HG02938 (cell line): ENCODE data around the gene ATE1.

Source experiments
- ATAC-seq: cut with Tn5 transposase; IDR thresholded peaks from one replicate; pipeline ENCODE4 v1.9.1; 2021; ENCODE audit warnings: mild to moderate bottlenecking, moderate library complexity; ENCODE audit not compliant: unreplicated experiment

Gene ATE1

DNA sequence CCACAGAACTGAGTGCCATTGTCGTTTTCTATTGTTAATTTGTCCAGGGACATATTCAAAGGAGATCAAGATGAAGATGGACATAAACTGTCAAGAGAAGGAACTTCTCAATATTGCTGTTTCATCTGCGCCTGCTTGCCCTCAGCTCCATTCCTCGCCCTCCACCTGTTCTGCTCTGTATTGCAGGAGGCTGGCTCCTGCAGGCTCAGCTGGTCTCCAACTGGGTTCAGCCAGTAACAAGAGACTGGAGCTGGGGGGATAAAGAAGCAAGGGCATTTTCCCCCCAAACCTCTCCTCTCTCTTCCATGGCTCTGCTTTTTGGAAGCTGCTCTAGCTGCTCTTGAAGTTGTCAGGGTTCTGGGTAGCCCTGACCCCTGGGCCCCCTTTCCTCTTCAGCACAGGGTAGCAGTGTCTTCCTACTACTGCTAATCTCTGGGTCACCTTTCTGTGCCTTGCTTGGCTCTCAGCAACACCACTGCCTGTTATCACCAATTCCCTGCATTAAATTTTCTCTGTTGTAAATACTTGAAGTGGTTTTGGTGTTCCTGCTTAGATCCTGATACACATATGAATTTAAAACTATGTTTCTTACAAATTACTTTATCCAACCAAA, 180.6 kb downstream of the ATE1 start:
- ATAC-seq: no peak

DNA sequence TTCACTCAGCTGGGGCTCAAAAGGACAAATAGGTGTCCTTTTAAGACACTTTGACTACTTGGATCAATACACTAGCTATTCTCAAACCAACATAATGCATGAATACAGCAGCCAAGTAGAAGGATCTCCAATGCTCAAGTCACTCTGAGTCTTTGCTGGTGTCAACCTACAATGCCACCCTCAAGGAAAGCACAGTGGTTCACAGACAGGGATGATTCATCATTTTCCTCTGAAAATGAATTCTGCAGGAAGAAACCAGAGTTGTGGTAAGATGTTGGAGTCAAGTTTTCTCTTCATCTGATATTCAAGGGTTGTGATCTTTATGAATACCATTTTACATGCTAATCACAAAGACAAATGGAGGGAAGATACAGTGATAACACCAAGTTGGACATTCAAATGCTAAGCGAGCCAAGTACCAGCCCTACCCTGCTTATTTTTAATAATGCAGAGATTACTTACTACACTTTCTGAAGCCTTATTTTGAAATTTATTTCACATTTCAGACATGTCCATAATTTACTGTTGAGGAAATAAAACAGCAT, 186.5 kb downstream of the ATE1 start:
- no peak for ATAC-seq

DNA sequence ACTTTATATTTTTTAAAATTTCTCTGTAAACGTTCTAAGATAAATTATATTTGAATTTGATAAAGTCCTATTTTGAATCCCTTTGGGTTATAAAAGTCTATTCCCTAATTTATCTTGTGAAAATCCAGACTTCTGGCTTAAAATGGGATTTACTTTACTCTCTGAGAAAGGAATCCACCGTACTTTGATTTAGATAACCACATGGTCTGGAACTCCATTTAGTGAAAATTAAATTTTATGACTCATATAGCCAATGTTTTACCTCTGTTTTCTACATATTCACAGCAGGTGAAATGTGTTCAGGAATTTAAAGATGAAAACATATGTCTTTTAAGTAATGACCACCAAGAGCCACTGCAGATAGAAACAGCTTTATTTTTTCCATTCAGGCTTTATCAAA, 187.8 kb downstream of the ATE1 start:
- ATAC-seq: no peak

DNA sequence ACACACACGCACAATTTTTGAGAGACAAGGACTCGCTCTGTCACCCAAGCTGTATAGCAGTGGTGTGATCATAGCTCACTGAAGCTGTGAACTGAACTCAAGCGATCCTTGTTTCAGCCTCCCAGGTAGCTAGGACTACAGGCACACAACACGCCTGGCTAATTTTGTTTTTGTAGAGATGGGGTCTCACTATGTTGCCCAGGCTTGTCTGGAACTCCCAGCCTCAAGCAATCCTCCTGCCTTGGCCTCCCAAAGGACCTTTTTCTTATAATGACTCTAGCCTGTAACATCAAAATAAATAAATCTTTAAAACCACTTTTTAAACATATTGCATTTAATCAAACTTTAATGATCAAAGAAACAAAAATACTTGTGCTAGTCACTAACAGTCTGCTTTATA, 188.7 kb downstream of the ATE1 start:
- no peak for ATAC-seq

DNA sequence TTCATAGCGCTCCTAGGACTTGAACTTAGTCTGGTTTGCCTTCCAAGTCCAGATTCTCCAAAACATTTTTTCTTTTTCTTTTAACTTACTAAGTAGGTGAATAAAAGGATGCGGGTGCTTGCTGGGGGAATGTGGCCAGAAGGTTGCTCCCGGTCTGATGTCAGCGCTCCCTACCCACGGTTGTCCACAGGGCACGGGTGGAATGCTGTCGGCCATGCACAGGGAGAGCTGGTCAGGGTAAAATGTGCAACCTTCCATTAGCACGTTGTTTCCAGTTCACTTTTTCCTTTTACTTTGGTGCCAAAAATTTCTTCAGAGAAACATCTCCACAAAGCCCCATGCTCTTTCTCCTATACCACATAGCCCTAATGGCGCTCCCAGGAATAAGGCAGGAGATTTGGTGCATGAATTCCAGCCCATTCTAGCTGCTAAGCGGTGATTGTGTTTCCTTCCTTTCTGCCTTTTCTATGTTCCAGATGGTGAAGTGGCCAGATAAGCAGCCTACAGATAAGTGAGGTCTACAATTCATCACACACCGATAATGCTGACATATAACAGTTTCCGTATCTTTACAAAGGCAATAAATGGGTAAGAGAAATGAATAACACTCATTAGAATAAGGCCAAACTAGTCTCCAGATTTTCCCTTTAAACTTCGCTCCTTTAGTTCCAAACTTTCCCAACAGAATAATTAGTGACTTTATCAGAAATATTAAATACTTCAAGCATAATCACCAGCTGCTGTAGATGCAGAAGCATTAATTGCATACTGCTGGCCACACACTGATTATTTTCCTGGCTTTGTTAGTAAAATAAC, 191.3 kb downstream of the ATE1 start:
- ATAC-seq: no peak

DNA sequence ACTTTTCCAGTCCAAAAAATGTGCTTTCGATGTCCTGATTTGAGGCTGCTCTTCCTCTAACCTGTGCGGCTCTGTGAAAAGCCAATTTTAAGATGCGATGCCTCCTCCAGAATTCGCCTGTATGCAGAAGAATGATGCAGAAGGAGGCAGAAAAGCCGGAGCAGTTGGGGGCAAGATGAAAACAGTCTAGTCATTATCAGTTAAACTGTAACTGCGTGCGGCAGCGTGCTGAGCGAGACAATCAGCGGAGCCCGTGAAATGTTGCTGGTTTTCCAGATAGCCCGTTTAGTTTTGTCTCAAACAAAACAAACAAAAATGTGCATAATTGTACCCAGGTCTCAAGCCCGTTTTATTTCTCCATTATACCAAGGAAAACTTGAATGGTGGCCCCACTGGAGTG, 192.6 kb downstream of the ATE1 start:
- ATAC-seq: no peak

DNA sequence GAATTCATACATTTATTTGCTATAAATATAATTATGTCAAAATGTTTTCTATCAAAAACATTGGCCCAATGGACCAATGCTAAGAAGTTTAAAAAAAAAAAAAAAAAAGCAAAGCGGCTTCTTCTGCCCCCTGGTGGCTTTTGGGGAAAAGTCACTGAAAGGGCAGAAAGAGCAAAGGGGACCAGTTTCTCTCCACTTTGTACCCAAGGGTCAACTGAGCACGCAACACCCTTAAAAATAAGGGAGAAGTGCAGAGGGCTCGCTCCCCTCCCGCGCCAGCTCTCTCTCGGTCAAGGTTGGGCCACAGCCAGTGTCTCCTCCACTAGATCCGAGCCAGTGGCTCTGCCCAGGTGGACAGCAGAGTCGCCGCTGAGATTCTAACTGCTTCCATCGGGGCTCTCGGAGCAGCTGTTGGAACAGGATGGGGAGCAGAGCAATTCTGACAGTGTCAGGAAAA, 193.2 kb downstream of the ATE1 start:
- ATAC-seq: no peak

DNA sequence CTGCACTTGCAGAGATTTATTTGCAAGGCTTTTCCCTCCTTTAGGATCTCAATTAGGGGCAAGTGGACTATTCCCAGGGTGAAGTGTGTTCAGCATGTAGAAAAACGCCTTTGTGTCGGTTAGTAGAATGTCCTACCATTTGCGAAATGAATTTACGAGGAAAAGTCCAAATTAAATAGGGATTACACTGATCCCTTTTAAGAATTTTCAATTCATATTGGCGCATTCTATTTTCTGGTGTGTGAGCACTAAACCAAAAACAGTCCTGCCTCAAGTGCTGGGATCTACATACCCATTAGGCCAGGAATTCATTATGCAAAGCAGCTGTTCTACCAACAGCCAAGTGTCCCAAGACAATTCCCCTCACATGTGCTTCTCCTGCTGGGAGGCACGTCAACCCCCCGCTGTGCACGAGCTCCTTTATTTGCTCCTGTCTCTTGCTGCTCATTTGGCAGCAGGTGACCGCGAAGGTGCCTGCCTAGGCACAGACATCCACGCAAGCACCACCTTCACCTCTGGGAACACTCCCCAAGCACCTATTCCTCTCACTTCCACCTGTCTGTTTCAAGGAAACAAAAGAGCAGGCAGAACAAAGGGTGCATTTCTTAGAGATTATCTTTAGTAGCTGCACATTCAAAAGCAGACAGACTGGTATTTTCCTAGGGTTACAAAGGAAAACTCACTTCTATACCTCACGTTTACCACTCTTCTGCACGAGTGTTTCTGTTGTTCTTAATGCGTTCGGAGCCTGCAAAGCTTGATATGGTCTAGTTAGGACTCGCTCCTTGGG, 195.0 kb downstream of the ATE1 start:
- ATAC-seq: no peak

DNA sequence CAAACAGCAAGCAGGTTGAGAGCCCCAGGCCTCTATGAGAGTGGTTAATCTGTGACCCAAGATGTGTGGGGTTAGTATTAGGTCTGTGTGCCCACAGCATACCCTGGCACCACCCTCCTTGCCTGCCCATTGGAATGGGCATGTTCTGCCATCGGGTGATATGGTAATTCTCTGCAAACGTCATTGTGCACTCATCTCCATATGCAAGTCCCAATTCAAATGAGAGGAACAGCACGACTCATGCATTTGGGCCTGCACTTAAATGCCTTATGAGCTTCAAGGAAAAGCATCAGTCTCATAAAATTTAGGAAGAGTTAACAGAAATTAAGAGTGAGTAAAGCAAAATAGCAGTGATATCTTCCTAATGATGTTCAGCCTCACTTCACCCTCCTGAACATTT, 195.7 kb downstream of the ATE1 start:
- no peak for ATAC-seq

DNA sequence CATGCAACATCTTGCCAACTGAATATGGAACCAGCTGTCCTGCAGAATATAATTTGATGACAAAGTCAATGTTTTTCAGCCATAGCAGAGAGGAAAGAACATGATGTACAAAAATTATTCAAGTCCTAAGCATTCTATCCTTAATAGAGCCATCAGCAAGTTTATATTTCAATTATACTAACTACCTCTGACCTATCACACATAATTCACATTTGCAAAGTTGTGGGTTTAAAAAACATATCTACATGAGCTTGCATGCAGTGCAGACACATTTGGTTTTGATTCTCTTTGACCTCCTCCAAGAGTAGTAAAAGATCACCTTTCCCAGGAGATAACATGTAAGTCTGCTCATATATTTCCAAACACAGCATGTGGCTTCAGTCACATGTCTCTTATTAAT, 203.5 kb downstream of the ATE1 start:
- no peak for ATAC-seq

DNA sequence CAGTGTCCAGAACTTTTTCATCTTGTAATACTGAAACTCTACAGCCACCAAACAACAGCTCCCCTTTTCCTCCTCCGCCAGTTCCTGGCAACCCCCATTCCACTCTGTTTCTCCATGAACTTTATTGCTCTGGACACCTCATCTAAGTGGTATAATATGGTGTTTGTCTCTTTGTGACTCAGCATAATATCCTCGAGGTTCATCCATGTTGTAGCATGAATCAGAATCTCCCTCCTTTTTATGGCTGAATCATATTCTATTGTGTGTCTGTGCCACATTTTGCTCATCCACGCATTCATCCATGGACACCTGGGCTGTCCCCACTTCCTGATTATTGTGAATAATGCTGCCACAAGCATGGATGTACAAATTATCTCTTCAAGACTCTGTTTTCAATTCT, 205.2 kb downstream of the ATE1 start:
- no peak for ATAC-seq

DNA sequence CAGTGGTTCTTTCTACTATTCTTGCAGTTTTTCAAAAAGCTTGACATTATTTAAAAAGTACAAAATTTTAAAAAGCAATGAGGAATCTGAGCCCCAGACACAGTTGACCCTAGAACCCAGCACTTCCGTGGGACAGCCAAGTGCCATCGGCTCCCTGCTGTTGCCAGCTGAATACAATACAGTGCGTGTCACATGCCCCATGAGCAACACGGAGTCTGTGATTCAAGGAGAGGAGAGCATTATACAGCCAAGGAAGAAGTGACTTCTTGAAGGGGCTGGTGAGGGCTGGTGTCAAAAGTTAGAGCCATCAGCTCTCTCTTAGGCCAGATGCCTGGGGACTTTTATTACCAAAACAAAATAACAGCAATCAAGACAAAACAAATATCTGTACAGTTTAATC, 206.6 kb downstream of the ATE1 start:
- ATAC-seq: no peak

DNA sequence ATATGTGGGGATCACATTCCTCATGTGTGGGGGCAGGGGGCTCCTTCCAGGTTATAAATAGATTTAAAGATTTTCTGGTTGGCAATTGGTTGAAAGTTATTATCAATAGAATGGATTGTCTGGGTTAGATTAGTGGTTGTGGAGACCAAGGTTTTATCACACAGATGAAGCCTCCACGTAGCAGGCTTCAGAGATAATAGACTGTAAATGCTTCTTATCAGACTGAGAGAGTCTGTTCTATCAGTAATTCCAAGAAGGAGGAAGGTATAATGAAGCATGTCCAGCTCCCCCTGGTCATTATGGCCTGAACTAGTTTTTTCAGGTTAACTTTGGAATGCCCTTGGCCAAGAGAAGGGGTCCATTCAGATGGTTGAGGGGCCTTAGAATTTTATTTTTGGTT, 211.9 kb downstream of the ATE1 start:
- ATAC-seq: no peak

DNA sequence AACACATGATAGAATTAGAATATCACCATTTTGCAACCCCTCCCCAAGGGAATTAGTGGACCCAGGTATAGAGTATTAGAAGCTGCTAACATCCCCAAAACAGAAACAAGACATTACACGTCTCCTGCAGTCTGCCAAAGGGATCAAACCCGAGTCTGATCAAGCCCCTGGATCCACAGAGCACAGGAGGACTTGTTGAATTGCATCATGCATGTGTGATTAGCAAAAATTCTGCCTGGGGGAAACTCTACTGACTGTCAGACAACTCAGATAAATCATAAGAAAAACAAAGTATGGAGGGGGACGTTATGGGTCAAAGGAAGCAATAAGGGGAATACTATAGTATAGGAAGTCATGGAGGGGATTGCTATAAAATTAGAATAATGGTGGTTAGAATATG, 212.8 kb downstream of the ATE1 start:
- no peak for ATAC-seq

DNA sequence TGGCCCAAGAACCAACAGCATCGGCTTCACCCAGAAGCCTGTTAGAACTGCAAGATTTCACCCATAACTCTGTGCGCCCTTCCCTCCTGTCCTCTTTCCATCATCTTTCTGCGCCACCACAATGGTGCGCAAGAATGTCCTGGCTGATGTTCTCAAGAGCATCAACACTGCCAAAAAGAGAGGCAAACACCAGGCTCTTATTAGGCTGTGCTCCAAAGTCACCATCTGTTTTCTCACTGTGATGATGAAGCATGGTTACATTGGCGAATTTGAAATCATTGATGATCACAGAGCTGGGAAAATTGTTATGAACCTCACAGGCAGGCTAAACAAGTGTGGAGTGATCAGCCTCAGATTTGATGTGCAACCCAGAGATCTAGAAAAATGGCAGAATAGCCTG, 214.3 kb downstream of the ATE1 start:
- no peak for ATAC-seq

DNA sequence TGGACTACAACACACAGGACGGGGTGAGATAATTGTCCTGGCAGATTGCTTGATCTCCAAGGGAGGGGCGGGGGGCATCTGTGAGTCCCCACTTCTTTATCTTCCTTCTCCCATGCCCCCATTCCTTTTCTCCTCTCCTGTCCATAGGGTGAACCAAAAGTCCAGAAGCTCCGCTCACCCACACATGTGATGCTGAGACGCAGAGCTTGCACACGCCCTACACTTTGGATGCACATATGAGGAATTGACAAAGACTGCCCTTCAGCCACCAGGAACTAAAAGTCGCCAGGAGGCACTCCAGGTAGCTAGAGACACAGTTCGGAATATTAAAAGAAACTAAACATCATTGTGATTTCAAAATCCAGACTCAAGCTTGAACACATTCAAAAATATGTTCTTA, 216.9 kb downstream of the ATE1 start:
- ATAC-seq: no peak

DNA sequence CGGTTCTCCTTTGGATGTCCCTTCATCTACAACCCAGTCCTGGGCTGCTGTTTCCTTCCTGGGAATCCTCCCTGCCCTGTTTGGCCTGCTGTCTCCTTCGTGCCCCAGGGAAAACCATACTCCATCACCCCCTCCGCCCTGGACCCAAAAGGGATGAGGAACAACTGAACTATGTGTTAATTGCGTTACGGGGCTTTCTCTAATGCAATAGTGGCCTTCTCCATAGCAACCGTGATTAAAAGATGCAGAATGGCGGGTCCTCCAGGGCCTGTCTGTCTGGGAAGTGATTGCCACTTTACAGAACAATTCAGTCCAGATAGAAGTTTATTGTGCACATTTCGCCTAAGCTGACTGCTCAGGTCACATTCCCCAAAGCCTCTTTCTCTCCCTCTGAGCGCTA, 217.6 kb downstream of the ATE1 start:
- no peak for ATAC-seq

DNA sequence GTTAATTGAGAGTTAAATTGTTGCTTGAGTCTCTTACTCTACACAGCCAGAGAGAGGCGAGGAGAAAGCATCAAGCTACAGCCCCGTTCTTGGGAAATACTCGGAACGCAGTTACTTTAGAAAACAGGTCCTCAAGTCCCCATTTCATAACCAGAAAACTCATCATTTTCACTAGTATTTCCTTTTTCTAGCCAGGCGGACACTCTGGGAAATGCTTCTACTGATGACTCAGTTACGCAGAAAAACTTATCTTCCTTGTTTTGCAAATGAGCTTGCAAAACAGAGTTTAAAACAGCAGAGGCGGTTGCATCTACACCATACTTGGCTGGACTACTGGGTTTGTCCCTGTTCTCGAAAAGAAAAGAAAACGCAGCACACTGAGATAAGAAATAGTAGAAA, 218.2 kb downstream of the ATE1 start:
- ATAC-seq: no peak

DNA sequence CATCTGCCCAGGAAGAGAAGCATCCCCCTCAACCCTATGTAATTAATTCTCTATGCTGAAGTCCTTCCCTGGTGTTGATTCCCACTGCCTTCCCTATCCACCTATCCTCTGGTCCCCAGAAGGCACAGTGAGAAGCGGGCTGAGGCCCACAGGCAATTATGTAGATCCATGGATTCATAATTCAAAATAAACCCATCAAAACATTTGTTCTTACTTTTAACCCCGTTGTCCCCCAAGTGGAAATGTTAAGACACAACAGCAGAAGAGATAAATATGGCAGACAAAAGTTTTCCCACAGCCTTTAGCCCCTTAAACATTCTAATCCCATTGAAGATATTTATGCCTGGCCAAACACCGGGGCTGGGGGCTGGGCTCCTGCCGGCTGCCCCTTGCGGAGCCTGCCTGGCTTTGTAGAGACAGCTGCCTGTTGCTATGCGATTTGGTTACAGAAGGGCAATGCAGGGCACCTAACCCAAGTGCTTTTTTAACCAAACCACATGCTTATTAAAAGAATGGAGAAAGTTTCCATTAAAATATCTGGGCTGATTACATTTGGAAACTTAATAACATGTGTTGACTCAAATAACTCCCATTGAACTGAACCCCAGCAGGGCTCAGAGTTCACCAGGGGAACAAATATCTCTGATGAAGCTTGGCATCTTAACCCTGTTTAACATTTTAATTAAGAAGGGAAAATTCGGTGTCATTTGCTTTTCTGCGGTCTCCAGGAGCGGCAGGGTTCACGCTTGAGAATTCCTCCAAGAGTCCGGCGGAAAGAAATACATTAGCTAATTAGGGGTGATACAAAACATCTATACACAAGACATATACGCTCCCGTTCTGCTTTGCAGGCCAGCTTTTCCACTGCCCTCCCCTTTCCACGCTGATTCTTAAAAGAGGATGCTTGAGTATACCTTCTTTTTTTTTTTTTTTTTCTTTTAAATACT, 218.8 kb downstream of the ATE1 start:
- no peak for ATAC-seq
